A549 treated with AZD2906 at 1 μM for 4 hours (cell line): ENCODE results near the gene LRRC4C. TPM values are rescaled to one million over a fixed set of nuclear protein-coding genes. Genes with fewer than 3 reads are reported as not detected.

Source experiments
- total RNA-seq: library from RNA; stranded (reverse); fragments of 200-300 nt; extraction: Qiagen RNA extraction; gene quantifications from 5 replicates; pipeline ENCODE4 v1.2.3, GENCODE V29; 2022

LRRC4C gene
- not detected in 5 replicates for total RNA-seq

DNA sequence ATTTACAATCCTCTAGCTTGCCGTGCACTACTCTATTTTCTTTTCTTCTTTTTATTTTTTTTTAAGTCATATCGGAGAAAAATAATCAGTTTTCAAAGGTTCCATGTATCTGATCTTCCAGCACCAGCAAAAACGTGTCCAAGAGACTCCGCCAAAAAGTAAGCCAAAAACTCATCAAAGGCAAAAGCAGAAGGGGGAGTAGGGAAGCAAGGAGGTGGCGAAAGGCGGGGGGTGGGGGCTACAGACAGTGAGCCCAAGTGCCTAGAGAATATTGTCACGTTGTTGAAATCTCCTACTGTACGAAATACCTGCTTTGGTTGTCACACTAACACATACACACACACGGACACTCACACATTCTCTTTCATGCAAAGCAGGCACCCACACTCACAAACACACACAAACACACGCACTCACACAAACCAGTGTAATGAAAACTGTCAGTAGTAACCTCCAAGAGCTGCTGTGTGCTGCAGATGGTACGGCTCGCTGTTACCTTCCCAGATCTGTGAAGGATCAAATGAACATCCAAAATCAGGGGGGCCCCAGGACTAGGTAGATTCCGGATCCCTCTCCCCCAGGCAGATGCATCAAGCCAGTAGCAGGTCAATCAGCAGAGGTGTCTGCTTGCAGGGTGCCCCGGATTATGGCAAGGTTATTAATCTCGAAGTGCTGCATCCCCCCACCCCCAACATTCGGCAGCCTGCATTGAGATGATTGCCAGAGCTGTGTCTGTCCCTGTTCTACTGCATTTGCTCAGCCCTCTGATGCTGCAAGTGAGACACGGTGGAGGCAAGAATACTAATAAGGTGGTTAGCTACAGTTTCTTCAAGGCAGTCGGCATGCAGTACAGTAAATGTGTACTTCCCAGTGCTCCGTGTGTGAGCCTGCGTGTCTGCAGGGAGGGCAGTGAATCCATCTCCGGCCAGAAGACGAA lies at the start of gene LRRC4C:
TSS of gene LRRC4C (minus strand) at position 188 of the 937 bp plus-strand sequence.

